ENCODE results near the gene NXPE4.
"Not testable (repeated sequence)": the region's sequence is repeated elsewhere in the genome, so short reads cannot be mapped to it uniquely, and the experiment has no call there.

- not testable (repeated sequence) for TF ChIP-seq FOXK2 (IDR thresholded peaks at IDR 0.05); FOXM1 (IDR thresholded peaks at IDR 0.05; ENCODE audit: borderline replicate concordance)
These were observed 16.6 kb upstream of the NXPE4 start for GRCh38 chr11:114612199-114612598.

Data from HEK293T (cell line).